Fibroblast of skin of back (primary cell): ENCODE results near the gene ADGRB3.
"Not testable (repeated sequence)": the region's sequence is repeated elsewhere in the genome, so short reads cannot be mapped to it uniquely, and the experiment has no call there.

ENCODE experiments used
- DNase-seq: peaks from one replicate; pipeline ENCODE4 v3.0.0-alpha.2; 2013

ADGRB3 gene

DNA sequence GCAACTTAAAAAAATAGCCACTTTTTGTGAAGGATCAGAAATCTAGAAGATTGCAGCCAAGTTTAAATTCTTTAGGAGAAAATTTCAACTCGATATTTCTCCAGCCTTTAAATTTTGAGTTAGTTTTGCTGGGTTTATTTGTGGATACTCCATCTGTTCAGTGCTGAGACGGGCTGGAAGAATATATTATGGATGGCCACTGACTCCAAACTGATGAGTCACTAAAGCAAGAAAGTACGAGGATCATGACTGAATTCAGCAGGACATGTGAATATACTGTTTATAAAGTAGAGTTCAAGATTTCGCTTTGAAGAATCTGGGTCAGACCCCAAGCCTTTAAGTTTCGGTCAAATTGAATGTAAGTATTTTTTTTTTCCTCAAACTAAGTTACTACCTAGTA lies 199.5 kb downstream of the ADGRB3 start:
- DNase-seq = peak; percentile 16

DNA sequence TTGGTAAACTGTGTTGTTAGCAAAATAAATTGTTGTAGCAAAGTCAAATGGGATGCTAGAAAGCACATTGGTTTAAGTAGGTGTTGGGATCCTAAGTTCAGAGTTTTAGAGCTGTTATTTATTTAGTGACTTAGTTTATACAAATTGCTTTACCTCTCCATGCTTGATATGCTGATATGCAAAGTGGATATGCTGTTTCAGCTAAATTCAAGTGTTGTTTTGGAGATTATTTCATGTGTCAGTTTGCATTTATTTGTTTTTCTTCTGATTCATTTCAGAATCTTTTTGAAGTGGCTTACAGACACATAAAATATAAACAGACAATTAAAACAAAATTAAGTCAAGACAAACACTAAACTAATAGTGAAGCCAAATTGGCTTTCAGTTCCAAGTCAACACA lies 203.5 kb downstream of the ADGRB3 start:
- DNase-seq = no peak

DNA sequence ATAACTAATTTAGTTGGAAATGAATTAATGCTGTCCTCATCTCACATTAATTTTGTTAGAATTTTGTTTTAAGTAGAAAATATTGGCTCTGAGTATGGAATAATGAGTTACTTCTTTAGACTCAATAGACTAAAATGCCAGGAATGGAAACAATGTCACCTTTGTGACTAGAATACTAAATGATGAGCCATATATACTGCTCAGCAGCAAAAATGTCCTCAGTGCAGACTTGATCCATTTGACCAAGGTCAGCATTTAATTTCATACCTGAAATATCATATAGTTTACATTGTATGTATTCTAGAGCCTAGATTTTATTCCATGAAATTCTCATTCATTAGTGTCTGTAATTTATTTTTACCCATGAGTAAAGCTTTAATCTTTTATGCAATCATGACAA lies 217.7 kb downstream of the ADGRB3 start:
- DNase-seq = no peak

DNA sequence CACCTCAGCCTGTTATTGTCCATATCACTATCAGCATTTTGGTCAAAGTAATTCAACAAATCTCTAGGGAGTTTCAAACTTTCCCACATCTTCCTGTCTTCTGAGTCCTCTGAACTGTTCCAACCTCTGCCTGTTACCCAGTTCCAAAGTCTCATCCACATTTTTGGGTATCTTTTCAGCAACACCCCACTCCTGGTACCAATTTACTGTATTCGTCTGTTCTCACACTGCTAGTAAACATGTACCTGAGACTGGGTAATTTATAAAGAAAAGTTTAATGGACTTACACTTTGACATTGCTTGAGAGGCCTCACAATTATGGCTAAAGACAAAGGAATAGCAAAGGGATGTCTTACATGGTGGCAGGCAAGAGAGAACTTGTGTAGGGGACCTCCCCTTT lies 224.2 kb downstream of the ADGRB3 start:
- DNase-seq = no peak

DNA sequence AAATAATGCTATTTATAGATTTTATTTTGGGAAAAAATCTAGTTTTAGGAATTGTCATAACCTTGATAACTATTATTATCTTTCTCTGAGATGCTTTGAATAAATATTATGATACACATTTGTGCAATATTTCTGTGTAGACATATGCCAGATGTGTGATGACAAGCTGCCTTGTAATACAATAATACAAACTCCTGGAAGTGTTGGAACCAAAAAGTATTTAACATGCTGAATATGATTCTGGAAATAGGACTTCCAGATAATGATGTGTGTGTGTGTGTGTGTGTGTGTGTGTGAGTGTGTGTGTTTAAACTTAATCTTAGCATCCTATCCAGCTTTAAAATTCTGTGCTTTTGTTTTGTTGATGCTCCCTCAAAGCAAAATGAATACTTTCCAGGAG lies 233.6 kb downstream of the ADGRB3 start:
- DNase-seq = no peak

DNA sequence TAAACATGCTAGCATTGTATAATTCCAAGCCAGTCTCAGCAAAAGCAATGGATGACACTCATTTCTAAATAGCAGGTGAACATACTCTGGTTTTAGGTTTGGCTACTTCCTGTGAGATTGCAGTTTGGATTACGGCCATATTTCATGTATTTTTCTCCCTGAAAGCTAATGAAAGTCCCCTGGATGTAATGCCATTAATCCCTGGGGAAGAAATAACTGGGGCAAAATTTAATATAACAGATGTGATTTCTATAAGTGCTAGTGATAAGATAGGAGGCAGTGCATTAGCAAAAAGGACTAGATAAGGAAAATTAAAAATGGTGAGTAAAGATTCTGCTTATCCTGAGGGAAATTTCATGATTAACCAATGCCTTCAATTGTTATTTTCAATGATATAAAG lies 238.2 kb downstream of the ADGRB3 start:
- DNase-seq = no peak

DNA sequence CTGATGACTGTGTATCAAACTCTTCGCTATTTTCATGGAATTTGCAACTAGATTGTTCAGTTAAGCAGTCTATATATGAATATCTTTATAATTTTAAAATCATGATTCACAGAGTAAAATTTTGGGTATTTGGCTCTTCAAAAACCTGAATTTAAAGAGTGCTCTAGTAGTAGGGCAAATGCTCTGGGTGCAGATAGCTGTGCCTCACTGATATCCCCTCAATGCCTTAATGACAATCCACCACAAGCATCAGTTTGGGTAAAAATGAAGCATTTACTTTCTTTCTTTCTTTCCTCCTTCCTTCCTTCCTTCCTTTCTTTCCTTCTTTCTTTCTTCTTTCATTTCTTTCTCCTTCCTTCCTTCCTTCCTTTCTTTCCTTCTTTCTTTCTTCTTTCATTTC lies 239.7 kb downstream of the ADGRB3 start:
- no peak for DNase-seq

DNA sequence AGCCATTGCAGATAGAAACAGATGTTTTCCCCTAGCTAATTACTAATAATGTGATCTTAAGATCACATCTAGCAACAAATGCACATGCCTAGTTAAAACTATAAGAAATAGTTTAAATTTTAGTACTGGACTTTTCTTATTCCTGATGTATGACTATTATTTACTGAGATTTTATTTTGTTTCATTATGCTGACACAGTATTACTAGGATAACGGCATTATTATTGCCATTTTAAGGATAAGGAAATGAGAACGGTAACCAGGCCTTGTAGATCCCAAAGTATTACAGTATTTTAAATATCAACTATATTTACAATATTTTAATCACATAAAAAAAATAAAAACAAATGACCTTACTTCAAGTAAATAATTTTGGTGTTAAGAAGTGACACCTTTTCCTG lies 240.3 kb downstream of the ADGRB3 start:
- no peak for DNase-seq

DNA sequence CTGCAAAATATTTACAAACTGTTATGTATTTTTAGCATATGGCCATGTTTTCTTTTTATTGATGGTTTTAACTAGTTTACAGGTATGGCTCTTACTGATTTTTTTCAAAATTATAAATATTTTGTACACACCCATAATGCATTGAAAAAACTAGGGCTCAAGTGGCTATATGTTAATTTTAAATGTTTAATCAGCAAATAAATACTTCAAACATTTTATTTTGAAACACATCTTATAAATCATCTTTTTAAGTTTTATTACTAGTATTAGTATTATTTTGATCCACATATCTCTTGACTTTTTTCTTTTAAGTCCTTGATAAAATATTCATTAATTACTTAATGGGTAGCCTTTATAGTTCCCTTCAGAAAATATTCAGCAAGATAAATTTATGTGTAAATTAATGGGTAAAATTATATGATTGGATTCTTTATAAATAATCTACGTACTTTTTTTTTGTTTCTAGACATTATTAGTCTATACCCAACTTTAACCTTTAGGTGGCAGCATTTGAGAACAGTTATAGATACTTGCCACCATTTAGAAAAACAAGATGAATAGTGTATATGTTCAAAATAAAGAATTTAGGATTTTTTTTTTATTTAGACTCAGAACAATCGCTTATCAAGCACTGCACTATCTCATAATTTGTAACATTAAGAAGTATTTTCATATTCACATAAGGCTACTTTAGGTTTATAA lies 241.9 kb downstream of the ADGRB3 start:
- peak; percentile 35 for DNase-seq

DNA sequence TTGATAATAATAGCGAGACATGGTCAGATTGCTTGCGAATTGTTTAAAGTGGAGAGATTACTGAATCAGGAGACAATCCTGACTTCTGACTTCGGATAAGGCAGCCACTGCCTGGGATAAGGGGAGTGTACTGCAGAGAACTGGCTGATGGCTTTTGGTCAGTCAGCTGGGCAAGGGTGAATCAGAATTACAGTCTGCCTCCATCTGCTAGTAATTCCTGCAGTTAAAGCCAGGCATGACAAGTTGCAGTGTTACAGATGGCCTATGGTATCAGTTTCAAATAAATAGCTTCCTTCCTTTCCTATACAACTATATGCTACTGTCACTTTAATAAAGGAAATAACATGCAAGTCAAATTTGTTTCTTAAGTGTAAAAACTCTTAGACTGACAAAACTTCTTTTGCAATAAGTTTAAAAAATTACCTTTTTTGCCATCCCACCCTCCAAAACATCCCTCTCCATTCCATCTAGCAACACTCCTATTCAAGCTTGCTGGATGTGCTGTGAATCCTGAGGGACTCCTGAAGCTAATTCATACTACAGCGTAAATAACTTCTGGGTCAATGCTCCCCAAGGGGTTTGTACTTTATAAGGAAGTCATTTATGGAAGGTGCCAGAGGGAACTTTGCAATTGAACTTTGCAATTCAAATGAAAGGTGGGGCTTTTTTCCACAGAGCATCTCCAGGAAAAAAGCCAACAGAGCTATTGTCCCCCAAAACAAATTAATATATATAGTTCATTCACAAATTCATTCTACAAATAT lies 245.2 kb downstream of the ADGRB3 start:
- DNase-seq = no peak

DNA sequence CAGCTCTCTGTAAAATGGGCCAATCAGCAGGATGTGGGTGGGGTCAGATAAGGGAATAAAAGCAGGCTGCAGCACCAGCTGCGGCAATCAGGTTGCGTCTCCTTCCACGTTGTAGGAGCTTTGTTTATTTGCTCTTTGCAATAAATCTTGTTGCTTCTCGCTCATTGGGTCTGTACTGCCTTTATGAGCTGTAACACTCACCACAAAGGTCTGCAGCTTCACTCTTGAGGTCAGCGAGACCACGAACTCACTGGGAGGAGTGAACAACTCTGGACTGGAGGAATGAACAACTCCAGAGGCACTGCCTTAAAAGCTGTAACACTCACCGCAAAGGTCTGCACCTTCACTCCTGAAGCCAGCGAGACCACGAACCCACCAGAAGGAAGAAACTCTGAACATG lies 248.2 kb downstream of the ADGRB3 start:
- DNase-seq = not testable (repeated sequence)

DNA sequence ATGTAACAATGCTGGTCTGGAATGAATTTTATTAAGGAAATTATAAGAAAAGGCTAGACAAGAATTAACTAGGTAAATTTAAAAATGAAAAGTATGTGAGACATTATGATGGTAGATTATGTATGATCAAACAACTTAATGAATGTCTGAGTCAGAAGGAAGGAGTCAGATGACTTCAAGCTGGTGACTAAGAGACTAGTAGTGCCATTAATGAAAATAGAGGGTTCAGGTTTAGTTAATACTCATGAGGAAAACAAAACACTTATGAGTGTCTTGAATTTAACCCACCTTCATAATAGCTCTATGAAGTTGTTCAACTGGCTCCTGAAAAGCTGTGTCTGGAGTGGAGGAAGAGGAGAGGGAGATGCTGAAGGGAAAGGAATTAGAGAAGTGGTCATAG lies 256.3 kb downstream of the ADGRB3 start:
- DNase-seq = peak; percentile 23

DNA sequence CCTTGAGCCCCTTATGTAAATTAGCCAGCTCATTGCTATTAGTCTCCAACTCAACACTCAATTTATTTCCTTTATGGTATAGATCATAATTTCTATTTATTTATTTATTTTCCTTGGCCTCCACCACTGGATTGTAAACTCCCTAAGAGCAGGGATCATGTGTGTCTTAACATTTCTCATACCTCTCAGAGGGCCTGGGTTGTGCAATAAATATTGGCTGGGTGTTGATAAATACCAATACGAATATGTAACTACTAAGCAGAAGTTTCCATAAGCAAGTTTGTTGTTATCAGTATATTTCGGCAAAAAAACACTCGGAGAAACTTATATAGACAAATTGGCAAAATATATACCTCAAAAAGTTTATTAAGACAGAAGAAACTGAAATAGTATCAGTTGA lies 257.4 kb downstream of the ADGRB3 start:
- DNase-seq = no peak

DNA sequence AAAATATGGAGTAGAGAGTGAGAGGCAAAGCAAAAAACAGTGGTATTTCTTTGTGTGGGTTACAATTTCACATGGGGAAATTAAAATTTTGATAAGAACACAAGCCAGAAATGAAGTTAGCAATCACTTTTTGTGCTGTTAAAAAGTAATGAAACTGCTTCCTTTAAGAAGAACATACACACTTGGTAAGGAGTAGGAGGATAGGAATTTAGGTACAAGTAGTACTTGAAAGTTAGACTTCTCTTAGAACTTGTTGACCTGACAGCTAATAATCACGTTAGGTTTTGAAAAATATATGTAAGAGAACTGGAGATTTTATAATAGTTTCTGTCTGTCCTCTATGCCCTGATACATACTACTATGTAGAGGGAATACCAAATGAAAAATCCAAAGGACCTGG lies 260.8 kb downstream of the ADGRB3 start:
- DNase-seq = no peak

DNA sequence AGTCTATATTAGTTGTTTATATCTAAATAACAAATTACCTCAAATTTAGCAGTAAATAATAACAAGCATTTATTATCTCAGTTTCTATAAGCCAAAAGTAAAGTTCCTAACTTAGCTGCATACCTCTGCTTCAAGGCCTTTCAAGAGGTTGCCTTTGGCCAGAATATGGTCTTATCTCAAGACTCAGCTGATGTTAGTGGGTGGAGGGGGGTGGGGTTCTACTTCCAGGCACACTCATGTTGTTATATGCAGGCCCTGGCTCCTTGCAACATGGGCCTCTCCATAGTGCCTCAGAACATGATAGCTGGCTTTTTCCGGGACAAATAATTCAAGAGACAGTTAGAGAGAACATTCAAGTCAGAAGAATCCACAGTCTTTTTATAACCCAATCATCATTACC lies 266.0 kb downstream of the ADGRB3 start:
- DNase-seq = no peak

DNA sequence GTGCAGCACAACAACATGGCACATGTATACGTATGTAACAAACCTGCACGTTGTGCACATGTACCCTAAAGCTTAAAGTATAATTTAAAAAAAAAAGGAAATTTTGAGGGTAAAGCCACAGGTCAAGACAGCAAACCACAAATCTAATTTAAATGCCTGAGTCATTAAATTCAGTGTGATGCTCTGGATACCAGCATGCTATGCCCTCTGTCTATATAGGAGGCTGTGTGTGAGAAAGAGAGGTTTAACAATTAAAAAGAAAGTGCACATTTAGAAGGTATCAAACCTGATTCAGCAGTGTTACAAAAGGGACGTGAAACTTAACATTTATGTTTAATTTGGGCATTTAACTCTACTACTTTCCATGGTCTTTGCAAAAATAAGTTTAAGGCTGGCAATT lies 276.3 kb downstream of the ADGRB3 start:
- DNase-seq = no peak

DNA sequence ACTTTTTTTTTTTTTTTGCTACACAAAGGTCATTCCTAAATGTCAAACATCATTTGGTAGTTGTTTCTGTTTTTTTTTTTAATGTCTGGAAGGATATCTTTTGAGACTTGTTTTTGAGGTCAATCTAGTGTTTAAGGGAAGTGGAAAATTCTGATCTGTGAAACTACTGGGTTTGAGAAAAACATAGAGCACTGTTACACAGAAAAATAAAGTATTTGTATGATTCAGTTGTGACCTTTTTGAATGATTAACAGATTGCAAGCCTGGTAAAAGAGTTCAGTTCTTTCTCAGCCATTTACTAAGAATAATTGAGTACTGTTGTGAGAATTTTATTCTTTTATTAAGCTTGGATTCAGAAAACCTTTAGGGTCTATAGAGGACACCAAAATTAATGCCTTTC lies 276.7 kb downstream of the ADGRB3 start:
- DNase-seq = no peak

DNA sequence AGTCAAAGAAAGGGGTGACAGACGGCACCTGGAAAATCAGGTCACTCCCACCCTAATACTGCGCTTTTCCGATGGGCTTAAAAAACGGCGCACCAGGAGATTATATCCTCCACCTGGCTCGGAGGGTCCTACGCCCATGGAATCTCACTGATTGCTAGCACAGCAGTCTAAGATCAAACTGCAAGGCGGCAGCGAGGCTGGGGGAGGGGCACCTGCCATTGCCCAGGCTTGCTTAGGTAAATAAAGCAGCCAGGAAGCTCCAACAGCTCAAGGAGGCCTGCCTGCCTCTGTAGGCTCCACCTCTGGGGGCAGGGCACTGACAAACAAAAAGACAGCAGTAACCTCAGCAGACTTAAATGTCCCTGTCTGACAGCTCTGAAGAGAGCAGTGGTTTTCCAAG lies 277.7 kb downstream of the ADGRB3 start:
- DNase-seq = not testable (repeated sequence)

DNA sequence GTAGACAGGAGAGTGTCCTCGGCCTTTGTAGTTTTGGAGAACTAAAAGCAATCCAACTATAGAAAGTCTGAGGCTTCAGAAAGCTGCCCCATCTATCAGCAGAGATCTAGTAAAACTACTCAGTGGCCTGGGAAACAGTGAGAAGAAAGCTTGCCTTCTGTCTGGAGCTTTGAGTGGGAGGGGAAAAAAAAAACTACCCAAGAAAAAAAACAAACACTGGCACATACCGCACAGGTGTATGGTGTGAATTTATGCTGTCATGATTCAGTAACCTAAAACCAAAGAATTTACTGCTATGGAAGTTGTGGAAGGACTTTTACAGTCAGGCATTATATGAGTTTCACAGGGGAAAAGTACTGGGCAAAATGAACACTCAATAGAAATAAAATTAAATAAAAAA lies 280.5 kb downstream of the ADGRB3 start:
- no peak for DNase-seq

DNA sequence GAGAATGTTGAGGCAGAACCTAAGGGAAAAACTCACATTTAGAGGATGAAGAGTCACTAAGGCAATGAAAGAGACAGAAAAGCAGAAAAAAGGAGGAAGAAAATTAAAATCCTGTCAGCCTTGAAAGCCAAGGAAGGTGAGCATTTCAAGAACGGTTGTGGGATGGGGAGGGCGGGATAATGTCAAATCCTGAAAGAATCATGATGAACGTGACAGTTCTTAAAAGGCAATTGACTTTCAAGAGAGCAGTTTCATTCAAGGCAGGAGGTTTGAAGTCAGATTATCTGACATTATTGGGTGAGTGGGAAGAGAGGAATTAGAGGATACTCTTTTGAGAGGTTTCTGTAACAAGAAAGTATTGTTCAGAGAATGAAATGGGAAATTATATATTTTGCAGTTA lies 284.5 kb downstream of the ADGRB3 start:
- DNase-seq = no peak

DNA sequence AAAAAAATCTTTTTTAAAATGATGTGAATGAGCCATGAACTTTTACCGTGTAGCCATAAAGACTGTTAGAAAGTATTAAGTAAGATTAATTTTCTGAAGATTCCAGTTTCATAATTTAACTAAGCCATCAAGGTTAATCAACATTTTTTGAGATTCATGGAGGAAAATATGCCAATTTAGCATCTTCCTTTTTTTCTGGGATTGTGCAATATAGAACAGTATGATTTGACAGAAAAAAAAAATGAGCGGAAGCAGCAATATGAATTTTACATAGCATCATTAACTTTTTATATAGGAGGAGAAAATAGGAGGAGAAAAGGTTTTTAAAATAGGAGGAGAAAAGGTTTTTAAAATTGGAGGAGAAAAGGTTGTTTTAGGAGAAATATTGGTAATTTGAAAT lies 306.3 kb downstream of the ADGRB3 start:
- DNase-seq = no peak

DNA sequence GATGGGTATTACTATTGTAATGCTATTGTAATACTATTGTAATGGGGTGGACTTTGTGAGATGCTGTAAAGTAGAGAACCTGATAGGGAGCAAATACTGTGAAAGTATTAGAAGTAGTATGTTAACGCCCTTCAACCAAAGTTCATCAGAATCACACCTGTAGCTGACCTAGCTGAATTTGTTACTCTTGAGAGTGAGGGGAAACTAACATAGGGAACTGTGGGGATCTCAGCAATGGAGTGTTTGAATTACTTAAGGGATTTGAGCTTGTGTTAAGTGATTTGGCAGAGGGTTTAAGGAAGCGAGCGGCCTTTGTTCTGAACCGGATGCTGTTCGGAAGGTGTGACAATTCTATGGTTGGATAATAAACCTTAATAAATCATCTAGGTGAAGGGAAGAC lies 312.6 kb downstream of the ADGRB3 start:
- DNase-seq = no peak

DNA sequence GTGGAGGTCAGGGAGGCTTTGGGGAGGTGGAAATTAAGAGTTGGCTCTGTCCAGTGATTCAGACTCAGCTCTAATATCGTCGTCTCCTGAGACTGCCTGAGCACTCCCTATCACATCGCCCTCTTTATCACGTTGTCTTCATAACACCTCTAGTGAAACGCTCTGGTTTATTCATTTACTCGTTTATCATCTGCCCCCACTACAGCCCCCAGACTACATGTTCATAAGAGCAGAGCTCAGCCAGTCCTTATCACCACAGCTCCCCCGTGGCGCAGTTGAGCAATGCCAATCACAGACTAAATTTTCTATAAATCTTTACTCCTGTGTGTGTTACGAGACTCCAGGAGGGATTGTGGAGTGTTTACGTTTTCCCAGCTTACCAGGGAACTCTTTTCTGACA lies 316.2 kb downstream of the ADGRB3 start:
- no peak for DNase-seq

DNA sequence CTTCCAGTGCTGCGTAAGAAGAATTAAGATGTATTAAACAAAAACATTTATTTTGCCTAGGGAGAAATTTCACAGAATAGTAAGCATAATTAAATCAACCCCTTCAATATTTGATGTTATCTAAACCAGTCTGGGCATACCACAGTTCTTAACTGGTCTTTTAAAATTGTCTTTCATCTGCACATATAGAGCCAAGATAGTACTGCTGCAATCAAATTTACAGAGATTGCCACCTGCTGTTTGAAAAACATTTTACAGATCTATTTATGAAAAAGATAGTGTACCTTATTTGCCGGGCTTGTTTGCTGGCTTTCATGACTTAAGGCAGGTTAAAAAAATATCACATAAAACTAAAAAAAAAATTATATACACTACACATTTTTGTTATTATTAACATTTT lies 323.2 kb downstream of the ADGRB3 start:
- DNase-seq = no peak
